K562 (cell line): ENCODE results near the gene ERBB4. TPM values are rescaled to one million over a fixed set of nuclear protein-coding genes. Genes with fewer than 3 reads are reported as not detected.

Experiments used
- ATAC-seq: fragments of 200-7000 bp; cut with Tn5 transposase; 3 replicates; pipeline ENCODE4 v1.9.1; 2020; ENCODE audit warnings: moderate library complexity
- BruUV-seq: library from RNA; stranded (reverse); fragments of 400-500 nt; replicated peaks from 2 replicates; lab custom pipeline; 2021; lab: Mats Ljungman, UMichigan
- CTCF ChIA-PET: fragments of 300-600 bp; formaldehyde crosslinking; extraction: SDS; loops from one replicate; lab custom pipeline; 2021; ENCODE audit warnings: low intra/inter-chr PET ratio; lab: Yijun Ruan, JAX
- POLR2A ChIA-PET: fragments of 300-600, 350-650 bp; sonication (Branson Sonifier 250); formaldehyde crosslinking; extraction: SDS; loops from one replicate; lab custom pipeline; 2021; ENCODE audit warnings: antibody characterized with exemption, inconsistent platforms; lab: Yijun Ruan, JAX
- DNase-seq, 4 experiments: peaks; one replicate each; pipeline versions ENCODE4 v3.0.0 to v3.0.0-alpha.2; 2011 to 2018; ENCODE audit warnings: low spot score in 3 of 4, mixed read lengths in 3 of 4; ENCODE audit errors: extremely low read depth in 1 of 4
- FAIRE-seq: peaks from 2 replicates; lab custom pipeline; 2011; peaks lifted over from hg19 to GRCh38; lab: Jason Lieb, UNC
- H2AFZ ChIP-seq: 2 replicates; pipeline ENCODE4 v1.6.0; 2011; ENCODE audit warnings: low read depth, low read length, control low read depth, inconsistent platforms
- H3K27ac ChIP-seq: fragments of 200-600 bp; 3 replicates; pipeline ENCODE4 v1.8.0; 2011; ENCODE audit warnings: low read depth, mild to moderate bottlenecking, control low read depth, inconsistent platforms, low read length, moderate library complexity, mixed read lengths; ENCODE audit errors: extremely low read depth
- H3K27me3 ChIP-seq, 2 experiments: fragments of 300-600 bp in 1 of 2; 2 replicates in 1 of 2; 3 replicates in 1 of 2; pipeline versions ENCODE4 v1.6.0 to v1.8.0; 2011; ENCODE audit warnings: inconsistent platforms in 2 of 2, low read length in 2 of 2, mild to moderate bottlenecking in 1 of 2, mixed read lengths in 1 of 2, moderate library complexity in 1 of 2; ENCODE audit not compliant: control insufficient read depth in 2 of 2, insufficient read depth in 2 of 2
- H3K36me3 ChIP-seq: fragments of 300-600 bp; 3 replicates; pipeline ENCODE4 v1.8.0; 2011; ENCODE audit warnings: mild to moderate bottlenecking, low read length, inconsistent platforms; ENCODE audit not compliant: control insufficient read depth, insufficient read depth
- H3K4me1 ChIP-seq, 2 experiments: fragments of 200-600 bp in 1 of 2; replicated peaks in 1 of 2; 2 replicates in 1 of 2; 3 replicates in 1 of 2; pipeline versions ENCODE4 v1.5.1 to v1.8.0; 2011; ENCODE audit warnings: inconsistent platforms in 2 of 2, low read length in 2 of 2, mild to moderate bottlenecking in 1 of 2, mixed read lengths in 1 of 2, moderate library complexity in 1 of 2; ENCODE audit not compliant: control insufficient read depth in 2 of 2, insufficient read depth in 2 of 2
- H3K4me2 ChIP-seq: 2 replicates; pipeline ENCODE4 v1.6.1; 2011; ENCODE audit warnings: low read length, control low read depth, inconsistent platforms, mixed read lengths; ENCODE audit not compliant: insufficient read depth
- H3K4me3 ChIP-seq: fragments of 200-600 bp; sonication (generic), shearing (Covaris generic); 2 replicates; pipeline ENCODE4 v1.5.1; 2016; ENCODE audit warnings: control low read depth, inconsistent platforms
- H3K79me2 ChIP-seq: fragments of 200-600 bp; 3 replicates; pipeline ENCODE4 v1.8.0; 2011; ENCODE audit warnings: low read length, inconsistent platforms; ENCODE audit not compliant: control insufficient read depth, insufficient read depth
- H3K9ac ChIP-seq, 2 experiments: 2 replicates each; pipeline versions ENCODE4 v1.6.0 to v1.6.1; 2011; ENCODE audit warnings: low read depth in 2 of 2, low read length in 2 of 2, control low read depth in 1 of 2, inconsistent platforms in 1 of 2, mild to moderate bottlenecking in 1 of 2, mixed read lengths in 1 of 2; ENCODE audit not compliant: insufficient read depth in 1 of 2
- H3K9me1 ChIP-seq: one replicate; pipeline ENCODE4 v1.6.0; 2011; ENCODE audit warnings: inconsistent platforms, mild to moderate bottlenecking, low read length, moderate library complexity; ENCODE audit not compliant: control insufficient read depth, insufficient read depth
- H3K9me3 ChIP-seq: replicated peaks from 2 replicates; pipeline ENCODE4 v1.5.1; 2011; ENCODE audit warnings: low read depth, low read length, inconsistent platforms; ENCODE audit not compliant: control insufficient read depth, insufficient read depth
- H4K20me1 ChIP-seq: replicated peaks from 2 replicates; pipeline ENCODE4 v1.6.1; 2011; ENCODE audit warnings: low read length, inconsistent platforms, mixed read lengths; ENCODE audit not compliant: control insufficient read depth, insufficient read depth
- NRF1 ChIP-seq, 2 experiments: fragments of 450-650 bp; IDR thresholded peaks in 1 of 2; conservative IDR thresholded peaks in 1 of 2; 2 replicates each; pipeline ENCODE4 v1.6.1; 2014; ENCODE audit warnings: mild to moderate bottlenecking in 2 of 2
- PHTF2 ChIP-seq: fragments of 250-450 bp; sonication (Bioruptor Pico); IDR thresholded peaks from 2 replicates; pipeline ENCODE4 v1.5.0; 2021; ENCODE audit warnings: mild to moderate bottlenecking
- POLR3A ChIP-seq: IDR thresholded peaks from 2 replicates; pipeline ENCODE4 v1.6.1; 2011; ENCODE audit warnings: borderline replicate concordance, mild to moderate bottlenecking, moderate library complexity; ENCODE audit not compliant: insufficient read length, insufficient read depth; ENCODE audit errors: extremely low read depth
- SMARCC2 ChIP-seq: fragments of 450-650 bp; IDR thresholded peaks from 2 replicates; pipeline ENCODE4 v1.6.1; 2017; ENCODE audit warnings: antibody characterized with exemption, moderate library complexity, mild to moderate bottlenecking, low read depth
- STAT5A ChIP-seq: IDR thresholded peaks from 2 replicates; pipeline ENCODE4 v1.6.1; 2012; ENCODE audit warnings: low read length, inconsistent platforms, borderline replicate concordance
- TARDBP ChIP-seq: fragments of 450-650 bp; IDR thresholded peaks from 2 replicates; pipeline ENCODE4 v1.6.1; 2016
- TBL1XR1 ChIP-seq, 2 experiments: IDR thresholded peaks; 2 replicates each; pipeline ENCODE4 v1.6.1; 2012; ENCODE audit warnings: improper control_type of control experiment in 2 of 2, low read length in 2 of 2, mild to moderate bottlenecking in 1 of 2
- TEAD2 ChIP-seq: fragments of 450-650 bp; IDR thresholded peaks from 2 replicates; pipeline ENCODE4 v1.6.1; 2016; ENCODE audit warnings: missing genetic modification characterization, control low read depth, missing compliant biosample characterization
- ZNF212 ChIP-seq: fragments of 450-650 bp; formaldehyde crosslinking; IDR thresholded peaks from 2 replicates; pipeline ENCODE4 v1.4.0; 2020; ENCODE audit warnings: mild to moderate bottlenecking
- WGBS: fragments of 100-300 bp; shearing (Covaris generic); methylation state at CpG from one replicate; pipeline ENCODE4 v1.1.6; 2016; ENCODE audit warnings: low coverage, mixed read lengths; ENCODE audit not compliant: insufficient coverage; ENCODE audit errors: missing lambda C conversion rate; 5-methylcytosine and 5-hydroxymethylcytosine counted together
- in situ Hi-C: fragments of 300-500 bp; cut with MboI; formaldehyde crosslinking; loops from 4 replicates; pipeline ENCODE4 v1.15.0; 2018; ENCODE audit warnings: inconsistent platforms, mixed read lengths
- intact Hi-C: fragments of 100-400 bp; cut with micrococcal nuclease; formaldehyde crosslinking; loops from 2 replicates; pipeline ENCODE4 v1.14.2; 2022
- polyA plus RNA-seq, 8 experiments: library from polyadenylated mRNA; depleted of rRNA in 4 of 8; stranded (reverse) in 5 of 8; unstranded in 3 of 8; fragments of >200 nt; fragmentation: Nextera tagmentation in 2 of 8; fragmentation: Illumina TruSeq in 1 of 8; extraction: Ambion mirVana in 2 of 8; extraction: Trizol in 1 of 8; gene quantifications; 2 replicates each; pipeline versions ENCODE4 v1.2.1 to v1.2.3, GENCODE V29; 2011 to 2014; ENCODE audit warnings: inconsistent platforms in 1 of 8, missing spikeins in 1 of 8
- total RNA-seq, 7 experiments: library from RNA; depleted of rRNA in 6 of 7; stranded (reverse); fragments of >200 nt in 6 of 7; fragmentation: Illumina TruSeq in 2 of 7; extraction: Trizol in 2 of 7; gene quantifications; 2 replicates each; pipeline versions ENCODE4 v1.2.1 to v1.2.3, GENCODE V29; 2011 to 2021; ENCODE audit warnings: low replicate concordance in 1 of 7
- TF ChIP-seq, protein P1 (sequence below): IDR thresholded peaks from 2 replicates; pipeline ENCODE4 v1.6.1; 2016; ENCODE audit warnings: missing genetic modification characterization, missing compliant biosample characterization
- TF ChIP-seq, protein P2 (sequence below): fragments of 450-650 bp; formaldehyde crosslinking; IDR thresholded peaks from 2 replicates; pipeline ENCODE4 v1.4.0; 2022; ENCODE audit warnings: missing genetic modification characterization
- TF ChIP-seq, protein P3 (sequence below): sonication (generic); formaldehyde crosslinking; IDR thresholded peaks from 2 replicates; pipeline ENCODE4 v1.5.0; 2020; ENCODE audit warnings: missing genetic modification reagents
- TF ChIP-seq, protein P4 (sequence below): fragments of 450-650 bp; IDR thresholded peaks from 2 replicates; pipeline ENCODE4 v1.7.0; 2016; ENCODE audit warnings: borderline replicate concordance
- TF ChIP-seq, protein P5 (sequence below): fragments of 450-650 bp; formaldehyde crosslinking; IDR thresholded peaks from 2 replicates; pipeline ENCODE4 v1.4.0; 2022; ENCODE audit warnings: missing genetic modification characterization
- TF ChIP-seq, protein P6 (sequence below), 2 experiments: IDR thresholded peaks; 2 replicates each; pipeline ENCODE4 v1.6.1; 2011; ENCODE audit warnings: borderline replicate concordance in 1 of 2, control low read depth in 1 of 2, low read depth in 1 of 2, low read length in 1 of 2, mild to moderate bottlenecking in 1 of 2, mixed read lengths in 1 of 2, moderate library complexity in 1 of 2; ENCODE audit not compliant: insufficient read depth in 1 of 2, insufficient read length in 1 of 2, poor library complexity in 1 of 2, severe bottlenecking in 1 of 2; ENCODE audit errors: extremely low read depth in 1 of 2

The ERBB4 gene
- total and polyA plus RNA-seq, 9 of the 15 experiments (the other 6 are each of a cell fraction or from before 2014, with no cell fraction given), result not detected

DNA sequence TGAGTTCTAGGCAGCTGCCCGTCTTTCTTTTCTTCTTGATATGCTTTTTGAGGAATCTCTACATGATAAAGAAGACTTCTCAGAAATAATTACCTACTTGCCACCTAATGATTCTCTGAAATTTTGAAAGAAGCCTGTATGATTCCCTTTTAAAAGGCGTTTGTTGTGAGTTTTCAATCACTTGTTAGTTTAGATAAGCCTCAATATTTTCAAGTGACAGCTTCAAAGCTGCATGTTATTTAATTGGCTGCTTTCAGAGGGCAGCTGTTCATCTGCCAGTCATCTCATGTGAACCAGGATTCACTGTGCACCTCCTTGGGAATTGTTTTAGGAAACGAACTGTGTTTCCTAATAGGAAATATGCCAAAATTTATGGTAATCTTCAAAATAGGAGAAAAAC is 1044.1 kb downstream of the ERBB4 start:
- ChIA-PET CTCF (no interaction called here), POLR2A (no interaction called here)
- intact Hi-C loops (no loop called here), in situ Hi-C loops (no loop called here)
- Histone ChIP-seq H3K27me3 (no peaks in the 10 kb centered on the region), H3K9me3 (no peaks in the 10 kb centered on the region), H3K4me1 (no peaks in the 10 kb centered on the region), H3K4me3 (no peak overlapping the region), H3K4me2 (no peak overlapping the region), H4K20me1 (no peaks in the 10 kb centered on the region), H3K36me3 (no peaks in the 10 kb centered on the region), H2AFZ (no peak overlapping the region), H3K79me2 (no peaks in the 10 kb centered on the region), H3K27ac (no peak overlapping the region), H3K9me1 (no peaks in the 10 kb centered on the region), H3K9ac (no peak overlapping the region)
- WGBS, result 3% methylated on average over 3 of the region's 3 CpGs
- FAIRE-seq (no peak), DNase-seq (no peak), ATAC-seq (no peak)
- BruUV-seq, result no TSS peak
- TF ChIP-seq, protein P1, sequence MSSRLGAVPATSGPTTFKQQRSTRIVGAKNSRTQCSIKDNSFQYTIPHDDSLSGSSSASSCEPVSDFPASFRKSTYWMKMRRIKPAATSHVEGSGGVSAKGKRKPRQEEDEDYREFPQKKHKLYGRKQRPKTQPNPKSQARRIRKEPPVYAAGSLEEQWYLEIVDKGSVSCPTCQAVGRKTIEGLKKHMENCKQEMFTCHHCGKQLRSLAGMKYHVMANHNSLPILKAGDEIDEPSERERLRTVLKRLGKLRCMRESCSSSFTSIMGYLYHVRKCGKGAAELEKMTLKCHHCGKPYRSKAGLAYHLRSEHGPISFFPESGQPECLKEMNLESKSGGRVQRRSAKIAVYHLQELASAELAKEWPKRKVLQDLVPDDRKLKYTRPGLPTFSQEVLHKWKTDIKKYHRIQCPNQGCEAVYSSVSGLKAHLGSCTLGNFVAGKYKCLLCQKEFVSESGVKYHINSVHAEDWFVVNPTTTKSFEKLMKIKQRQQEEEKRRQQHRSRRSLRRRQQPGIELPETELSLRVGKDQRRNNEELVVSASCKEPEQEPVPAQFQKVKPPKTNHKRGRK (tag), result no peak
- TF ChIP-seq, protein P2, sequence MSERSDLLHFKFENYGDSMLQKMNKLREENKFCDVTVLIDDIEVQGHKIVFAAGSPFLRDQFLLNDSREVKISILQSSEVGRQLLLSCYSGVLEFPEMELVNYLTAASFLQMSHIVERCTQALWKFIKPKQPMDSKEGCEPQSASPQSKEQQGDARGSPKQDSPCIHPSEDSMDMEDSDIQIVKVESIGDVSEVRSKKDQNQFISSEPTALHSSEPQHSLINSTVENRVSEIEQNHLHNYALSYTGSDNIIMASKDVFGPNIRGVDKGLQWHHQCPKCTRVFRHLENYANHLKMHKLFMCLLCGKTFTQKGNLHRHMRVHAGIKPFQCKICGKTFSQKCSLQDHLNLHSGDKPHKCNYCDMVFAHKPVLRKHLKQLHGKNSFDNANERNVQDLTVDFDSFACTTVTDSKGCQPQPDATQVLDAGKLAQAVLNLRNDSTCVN, result no peak
- no peak for TF ChIP-seq TARDBP
- TF ChIP-seq TEAD2, result no peak
- TF ChIP-seq STAT5A, result no peak
- TF ChIP-seq NRF1 (conservative IDR thresholded peaks at IDR 0.05 in 1 of 2, IDR thresholded peaks at IDR 0.05 in 1 of 2), result no peak
- TF ChIP-seq PHTF2 (CRISPR knock-in tag), result no peak
- no peak for TF ChIP-seq SMARCC2
- TF ChIP-seq, protein P3, sequence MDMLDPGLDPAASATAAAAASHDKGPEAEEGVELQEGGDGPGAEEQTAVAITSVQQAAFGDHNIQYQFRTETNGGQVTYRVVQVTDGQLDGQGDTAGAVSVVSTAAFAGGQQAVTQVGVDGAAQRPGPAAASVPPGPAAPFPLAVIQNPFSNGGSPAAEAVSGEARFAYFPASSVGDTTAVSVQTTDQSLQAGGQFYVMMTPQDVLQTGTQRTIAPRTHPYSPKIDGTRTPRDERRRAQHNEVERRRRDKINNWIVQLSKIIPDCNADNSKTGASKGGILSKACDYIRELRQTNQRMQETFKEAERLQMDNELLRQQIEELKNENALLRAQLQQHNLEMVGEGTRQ (CRISPR knock-in tag), result no peak
- TF ChIP-seq, protein P4, sequence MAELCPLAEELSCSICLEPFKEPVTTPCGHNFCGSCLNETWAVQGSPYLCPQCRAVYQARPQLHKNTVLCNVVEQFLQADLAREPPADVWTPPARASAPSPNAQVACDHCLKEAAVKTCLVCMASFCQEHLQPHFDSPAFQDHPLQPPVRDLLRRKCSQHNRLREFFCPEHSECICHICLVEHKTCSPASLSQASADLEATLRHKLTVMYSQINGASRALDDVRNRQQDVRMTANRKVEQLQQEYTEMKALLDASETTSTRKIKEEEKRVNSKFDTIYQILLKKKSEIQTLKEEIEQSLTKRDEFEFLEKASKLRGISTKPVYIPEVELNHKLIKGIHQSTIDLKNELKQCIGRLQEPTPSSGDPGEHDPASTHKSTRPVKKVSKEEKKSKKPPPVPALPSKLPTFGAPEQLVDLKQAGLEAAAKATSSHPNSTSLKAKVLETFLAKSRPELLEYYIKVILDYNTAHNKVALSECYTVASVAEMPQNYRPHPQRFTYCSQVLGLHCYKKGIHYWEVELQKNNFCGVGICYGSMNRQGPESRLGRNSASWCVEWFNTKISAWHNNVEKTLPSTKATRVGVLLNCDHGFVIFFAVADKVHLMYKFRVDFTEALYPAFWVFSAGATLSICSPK, result no peak
- TF ChIP-seq, protein P5, sequence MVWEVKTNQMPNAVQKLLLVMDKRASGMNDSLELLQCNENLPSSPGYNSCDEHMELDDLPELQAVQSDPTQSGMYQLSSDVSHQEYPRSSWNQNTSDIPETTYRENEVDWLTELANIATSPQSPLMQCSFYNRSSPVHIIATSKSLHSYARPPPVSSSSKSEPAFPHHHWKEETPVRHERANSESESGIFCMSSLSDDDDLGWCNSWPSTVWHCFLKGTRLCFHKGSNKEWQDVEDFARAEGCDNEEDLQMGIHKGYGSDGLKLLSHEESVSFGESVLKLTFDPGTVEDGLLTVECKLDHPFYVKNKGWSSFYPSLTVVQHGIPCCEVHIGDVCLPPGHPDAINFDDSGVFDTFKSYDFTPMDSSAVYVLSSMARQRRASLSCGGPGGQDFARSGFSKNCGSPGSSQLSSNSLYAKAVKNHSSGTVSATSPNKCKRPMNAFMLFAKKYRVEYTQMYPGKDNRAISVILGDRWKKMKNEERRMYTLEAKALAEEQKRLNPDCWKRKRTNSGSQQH, result no peak
- no peak for TF ChIP-seq TBL1XR1 (IDR thresholded peaks at IDR 0.05; ENCODE audit: low read length in 2 of 2)
- TF ChIP-seq POLR3A, result no peak
- TF ChIP-seq ZNF212, result no peak
- TF ChIP-seq, protein P6, sequence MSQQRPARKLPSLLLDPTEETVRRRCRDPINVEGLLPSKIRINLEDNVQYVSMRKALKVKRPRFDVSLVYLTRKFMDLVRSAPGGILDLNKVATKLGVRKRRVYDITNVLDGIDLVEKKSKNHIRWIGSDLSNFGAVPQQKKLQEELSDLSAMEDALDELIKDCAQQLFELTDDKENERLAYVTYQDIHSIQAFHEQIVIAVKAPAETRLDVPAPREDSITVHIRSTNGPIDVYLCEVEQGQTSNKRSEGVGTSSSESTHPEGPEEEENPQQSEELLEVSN (IDR thresholded peaks at IDR 0.05; ENCODE audit: borderline replicate concordance in 1 of 2, extremely low read depth in 1 of 2, insufficient read depth in 1 of 2, insufficient read length in 1 of 2, low read depth in 1 of 2, low read length in 1 of 2, poor library complexity in 1 of 2, severe bottlenecking in 1 of 2), result no peak
